Globus pallidus (tissue), 1 donor: ENCODE data around the gene DHRS3.

ENCODE experiments used
- DNase-seq: peaks from one replicate; pipeline ENCODE4 v3.0.0-alpha.2; 2015; ENCODE audit warnings: low spot score

Gene DHRS3

GRCh38 chr1:12615865-12616708, 1.9 kb downstream of the DHRS3 start:
- DNase-seq, result no peak

DNA sequence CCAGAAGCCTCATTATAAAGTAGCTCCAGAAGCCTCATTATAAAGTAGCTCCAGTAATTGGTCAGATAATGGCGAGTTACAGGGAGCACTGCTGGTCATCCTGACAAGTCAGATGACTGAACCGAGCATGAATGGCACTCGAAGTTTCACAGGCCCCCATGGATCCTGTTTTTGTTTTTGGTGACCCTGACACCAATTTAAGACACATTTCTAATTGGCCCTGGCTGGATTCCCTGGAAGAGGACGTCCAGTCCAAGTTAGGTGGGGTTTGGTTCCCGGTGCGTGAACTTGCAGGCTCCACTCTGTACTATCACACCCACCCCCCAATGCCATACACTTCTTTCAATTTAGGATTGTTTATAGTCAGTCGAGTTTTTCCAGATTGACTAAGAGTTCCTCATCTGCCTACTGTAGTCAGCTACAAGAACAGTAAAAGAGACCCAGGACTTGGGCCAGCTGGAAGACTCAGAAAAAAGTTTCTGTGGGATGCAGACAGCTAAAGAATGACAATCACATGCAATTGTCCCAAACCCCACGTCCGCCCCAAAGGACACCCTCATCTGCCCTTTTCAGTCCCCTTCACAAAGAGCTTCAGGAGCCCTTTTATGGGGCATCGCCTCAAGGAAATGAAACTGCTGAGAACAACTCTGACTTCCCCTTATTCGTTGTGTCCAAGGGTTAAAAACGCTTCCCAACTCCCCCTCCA, 2.7 kb downstream of the DHRS3 start:
- DNase-seq, result peak; percentile 51

- no peak for DNase-seq
Measured at GRCh38 chr1:12614402-12615158, 3.4 kb downstream of the DHRS3 start.

DNA sequence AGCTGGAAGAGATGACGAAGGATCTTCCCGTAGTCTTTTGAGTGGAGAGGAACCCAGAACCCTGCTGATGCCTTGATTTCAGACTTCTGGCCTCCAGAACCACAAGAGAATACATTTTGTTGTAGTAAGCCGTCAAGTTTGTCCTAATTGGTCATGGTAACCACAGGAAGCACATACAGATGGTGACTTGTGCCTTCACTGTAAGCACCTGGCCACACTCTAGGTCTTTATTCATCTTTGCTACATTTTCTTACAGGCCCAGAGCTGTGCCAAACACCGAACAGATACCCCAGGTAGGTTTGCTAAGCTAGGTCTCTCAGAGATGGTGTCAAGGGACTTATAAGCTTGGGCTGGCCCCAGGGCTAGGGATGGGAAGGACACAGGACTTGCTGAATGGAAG, 4.8 kb downstream of the DHRS3 start:
- no peak for DNase-seq

DNA sequence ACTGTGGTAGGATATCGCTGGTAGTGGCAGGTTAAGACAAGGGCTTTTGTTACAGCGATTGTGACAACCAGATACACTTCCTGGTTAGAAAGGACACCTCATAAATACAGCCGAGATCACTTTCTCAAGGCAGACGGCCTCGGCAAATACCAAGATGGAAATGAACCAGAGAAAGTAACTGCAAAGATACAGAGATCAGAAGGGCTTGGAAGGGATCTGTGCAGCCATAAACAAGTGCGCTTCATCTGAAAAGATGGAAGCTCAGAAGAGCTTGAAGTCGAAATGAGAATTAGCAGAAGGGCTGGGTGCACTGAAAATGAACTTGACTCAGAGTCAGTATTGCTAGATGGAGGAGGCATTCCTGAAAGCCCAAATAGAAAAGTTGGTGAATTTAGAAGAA, 7.1 kb downstream of the DHRS3 start:
- DNase-seq, result no peak

DNA sequence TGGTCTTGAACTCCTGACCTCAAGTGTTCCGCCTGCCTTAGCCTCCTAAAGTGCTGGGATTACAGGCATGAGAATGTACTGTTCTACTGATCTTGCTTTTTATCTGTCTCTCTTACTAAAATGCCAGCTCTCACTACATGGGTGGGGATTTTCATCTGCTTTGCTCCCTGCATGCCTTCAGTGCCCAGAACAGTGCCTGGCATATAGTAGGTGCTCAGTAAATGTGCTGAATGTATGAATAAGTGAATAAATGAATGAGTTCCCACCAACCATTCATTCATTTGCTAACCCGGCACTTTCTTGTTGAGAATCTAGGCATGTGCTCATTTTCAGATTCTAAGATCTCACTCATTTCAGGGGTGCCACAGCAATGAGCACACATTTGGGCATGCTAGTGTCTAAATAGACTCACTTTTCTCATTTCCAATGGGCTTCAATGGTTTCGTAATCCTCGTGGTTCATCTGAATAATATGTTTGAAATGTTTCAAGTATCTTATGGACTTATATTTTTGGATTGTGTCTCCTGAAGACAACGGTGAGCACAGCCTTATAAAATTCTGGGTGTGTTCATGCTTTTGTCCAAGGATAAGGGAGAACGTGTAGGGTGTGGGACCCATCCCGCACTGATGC, 7.6 kb downstream of the DHRS3 start:
- DNase-seq, result no peak

- no peak for DNase-seq
Measured at GRCh38 chr1:12609469-12610003, 8.5 kb downstream of the DHRS3 start.

DNA sequence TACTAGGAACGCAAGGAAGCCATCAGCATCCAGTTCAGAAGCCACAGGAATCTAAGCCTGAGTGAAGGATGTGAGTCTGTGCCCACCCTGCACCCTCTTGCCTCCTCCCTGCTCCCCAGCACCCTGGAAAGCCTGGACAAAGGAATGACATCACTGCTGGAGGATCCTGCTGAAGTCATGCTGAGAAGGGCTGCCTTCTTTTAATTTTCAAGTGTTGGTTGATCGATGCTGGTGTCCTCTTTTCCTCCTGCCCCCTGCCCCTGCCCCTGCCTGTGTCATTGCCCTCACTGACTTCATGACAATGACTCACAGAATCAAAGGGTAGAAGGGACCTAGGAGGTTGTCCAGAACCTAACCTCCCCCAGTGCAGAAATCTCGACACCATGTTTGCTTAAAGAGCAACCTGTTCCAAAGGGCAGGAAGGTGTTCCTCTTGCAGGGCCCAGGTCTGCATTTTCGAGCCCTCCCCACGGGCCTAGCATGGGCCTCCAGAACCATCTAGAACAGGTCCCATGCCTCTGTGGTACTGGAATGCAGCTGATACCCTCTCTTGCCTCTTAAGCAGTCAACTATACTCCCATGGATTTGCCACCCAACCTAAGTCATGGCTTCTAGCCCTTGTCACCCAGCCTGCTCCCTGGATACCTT, 9.6 kb downstream of the DHRS3 start:
- no peak for DNase-seq

DNA sequence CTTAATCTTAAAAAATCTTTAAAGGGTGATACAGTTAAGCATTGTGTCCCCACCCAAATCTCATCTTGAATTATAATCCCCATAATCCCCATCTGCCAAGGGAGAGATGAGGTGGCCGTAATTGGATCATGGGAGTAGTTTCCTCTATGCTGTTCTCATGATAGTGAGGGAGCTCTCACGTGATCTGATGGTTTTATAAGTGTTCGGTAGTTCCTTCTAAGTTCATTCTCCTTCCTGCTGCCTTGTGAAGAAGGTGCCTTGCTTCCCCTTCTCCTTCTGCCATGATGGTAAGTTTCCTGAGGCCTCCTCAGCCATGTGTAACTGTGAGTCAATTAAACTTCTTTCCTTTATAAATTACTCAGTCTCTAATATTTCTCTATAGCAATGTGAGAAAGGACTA, 10.7 kb downstream of the DHRS3 start:
- no peak for DNase-seq

DNA sequence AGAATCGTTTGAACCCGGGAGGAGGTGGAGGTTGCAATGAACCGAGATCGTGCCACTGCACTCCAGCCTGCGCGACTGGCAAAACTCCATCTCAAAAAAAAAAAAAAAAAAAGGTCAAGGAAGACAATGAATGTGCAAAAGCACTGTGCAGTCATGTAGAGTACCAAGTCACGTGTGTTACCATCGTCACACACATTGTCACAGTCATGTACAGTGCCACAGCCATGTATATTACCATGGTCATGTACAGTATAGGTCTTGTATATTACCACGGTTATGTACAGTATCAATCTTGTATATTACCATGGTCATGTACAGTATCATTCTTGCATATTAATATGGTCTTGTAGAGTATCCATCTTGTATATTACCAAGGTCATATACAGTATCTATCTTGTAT, 13.0 kb downstream of the DHRS3 start:
- no peak for DNase-seq

DNA sequence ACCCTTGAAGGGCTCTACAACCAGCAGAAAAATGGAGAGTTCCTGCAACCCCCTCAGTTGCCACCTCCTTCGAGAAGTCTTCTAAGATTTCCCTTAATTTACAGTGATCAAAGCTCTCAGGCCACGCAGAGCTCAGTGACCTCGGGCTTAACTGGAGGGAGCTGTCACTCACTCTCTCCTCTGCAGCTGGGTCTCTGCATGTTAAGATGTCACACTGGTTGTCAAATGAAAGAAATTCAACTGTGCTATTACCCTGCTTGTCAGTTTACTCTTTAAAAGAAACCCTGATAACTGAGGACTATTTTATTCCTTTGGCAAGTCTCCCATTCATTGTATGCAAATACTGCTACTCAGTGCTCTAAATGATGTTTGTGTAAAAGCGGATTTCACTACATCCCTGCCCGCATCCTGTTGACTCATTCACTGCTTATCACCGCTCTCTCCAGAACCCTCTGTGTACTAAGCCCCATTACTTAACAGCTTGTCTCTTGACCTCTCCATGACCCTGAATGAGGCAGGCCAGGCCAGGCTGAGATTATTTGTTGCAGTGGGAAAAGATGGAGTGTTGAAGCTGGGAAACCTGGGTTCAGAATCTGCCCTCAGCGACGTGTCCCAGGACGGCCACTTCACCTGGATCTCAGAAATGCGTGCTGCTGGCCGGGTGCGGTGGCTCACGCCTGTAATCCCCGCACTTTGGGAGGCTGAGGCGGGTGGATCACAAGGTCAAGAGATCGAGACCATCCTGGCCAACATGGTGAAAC, 13.7 kb downstream of the DHRS3 start:
- DNase-seq, result no peak

GRCh38 chr1:12603224-12603623, 14.8 kb downstream of the DHRS3 start:
- DNase-seq, result no peak

DNA sequence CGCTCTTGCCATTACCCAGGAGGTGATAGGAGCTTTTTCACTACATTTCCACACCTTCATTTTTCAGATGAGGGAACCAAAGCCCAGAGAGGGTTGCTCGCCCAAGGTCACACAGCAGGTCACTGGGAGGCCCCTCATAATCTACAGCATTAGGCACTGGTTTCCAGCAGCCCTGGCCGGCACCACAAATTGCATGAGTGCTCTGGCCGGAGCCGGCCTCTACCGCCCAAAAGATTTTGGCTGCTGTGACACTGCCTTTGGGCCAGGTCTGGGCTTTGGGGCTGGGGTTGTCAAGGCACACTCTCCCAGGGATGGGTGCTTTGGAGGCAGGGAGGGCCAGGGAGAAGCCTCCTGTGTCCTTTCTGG, 15.4 kb downstream of the DHRS3 start:
- DNase-seq, result no peak

GRCh38 chr1:12601700-12602658, 16.0 kb downstream of the DHRS3 start:
- DNase-seq, result no peak

DNA sequence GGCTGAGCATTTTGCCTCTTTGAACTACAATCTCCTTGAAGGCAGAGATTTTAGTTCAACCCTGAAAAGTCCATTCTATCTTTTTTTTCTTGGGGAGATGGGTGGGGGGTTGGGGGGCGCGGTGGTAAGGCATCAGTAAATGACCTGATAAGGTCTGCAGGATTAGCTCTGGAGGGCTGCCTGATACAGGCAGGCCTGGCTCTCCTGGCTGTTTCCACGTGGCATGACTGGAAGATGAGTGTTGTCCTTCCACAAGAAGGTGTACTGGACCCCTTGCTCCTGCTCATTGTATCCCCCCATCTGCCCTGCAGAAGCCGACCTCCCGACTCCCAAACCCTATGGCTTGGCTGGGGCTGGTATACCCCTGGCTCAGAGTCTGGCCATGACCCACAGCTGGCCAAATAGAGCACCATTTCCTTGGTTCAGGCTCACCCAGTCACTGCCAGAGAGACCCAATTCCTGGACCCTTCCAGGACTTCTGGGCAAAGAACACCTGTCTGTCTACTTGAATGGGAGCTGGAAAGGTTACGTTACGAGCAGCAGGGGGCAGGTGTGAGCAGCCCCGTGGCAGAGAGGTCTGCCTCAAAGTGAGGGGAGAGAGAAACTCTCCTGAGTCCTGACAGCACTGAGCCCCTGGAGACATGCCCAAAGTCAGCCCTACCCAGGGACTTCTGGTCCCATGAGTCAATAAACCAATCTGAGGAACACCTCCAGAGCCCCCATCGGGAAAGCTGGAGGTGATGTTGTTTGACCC, 17.0 kb downstream of the DHRS3 start:
- DNase-seq, result no peak

DNA sequence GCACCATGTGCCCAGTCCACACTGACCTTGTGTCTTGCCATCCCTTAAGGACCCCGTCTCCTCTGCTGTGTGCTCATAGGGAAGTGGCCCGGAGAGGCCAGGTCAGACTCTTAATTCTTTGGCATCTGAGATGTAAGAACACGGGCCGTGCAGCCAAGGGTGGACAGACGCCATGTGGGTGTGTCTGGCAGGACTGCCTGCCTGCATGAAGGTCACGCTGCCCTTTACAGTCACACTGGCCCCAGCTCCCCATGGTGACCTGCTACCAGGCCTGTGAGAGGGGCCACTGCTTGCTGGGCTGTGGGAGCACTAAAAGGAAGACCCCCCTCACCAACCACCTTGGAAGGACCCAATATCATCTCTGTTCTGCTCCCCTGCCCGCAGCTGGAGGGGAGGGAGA, 17.7 kb downstream of the DHRS3 start:
- DNase-seq, result no peak

GRCh38 chr1:12599657-12600056, 18.4 kb downstream of the DHRS3 start:
- no peak for DNase-seq

DNA sequence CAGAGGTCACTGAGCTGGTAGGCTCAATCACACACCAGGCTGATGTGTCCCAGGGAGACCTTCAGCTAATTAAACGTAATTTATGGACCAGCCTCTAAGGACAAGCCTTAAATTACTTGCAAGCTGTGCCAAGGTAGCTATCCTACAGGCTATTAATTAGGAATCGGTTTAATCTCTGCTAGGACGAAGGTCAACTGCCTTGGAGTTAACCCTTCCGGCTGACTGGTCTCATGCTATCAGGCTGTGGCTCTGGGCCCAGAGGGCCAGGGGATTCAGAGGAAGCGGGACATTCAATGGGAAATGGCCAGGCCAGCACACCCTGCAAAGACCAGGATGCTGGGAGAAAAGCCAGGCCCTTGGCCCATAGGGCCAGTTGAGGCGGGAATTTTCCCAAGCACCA, 19.0 kb downstream of the DHRS3 start:
- DNase-seq, result no peak

DNA sequence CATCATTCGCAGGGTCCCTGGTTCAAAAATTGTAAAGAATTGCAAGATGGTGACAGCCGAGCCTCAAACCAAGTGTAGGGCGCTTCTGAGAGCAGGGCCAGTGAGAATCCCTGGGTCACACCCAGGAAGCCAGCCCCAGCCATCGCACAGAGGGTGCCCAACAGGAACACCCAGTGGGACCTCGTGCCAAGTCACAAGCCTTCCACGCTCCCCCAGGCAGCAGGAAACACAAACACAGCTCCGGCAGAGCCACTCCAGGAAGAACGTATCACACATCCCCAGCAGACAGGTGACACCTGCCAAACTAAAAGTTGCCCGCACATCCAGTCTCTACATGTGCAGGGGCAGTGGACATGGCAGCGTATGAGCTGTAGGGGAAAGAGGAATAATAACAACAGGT, 20.2 kb downstream of the DHRS3 start:
- no peak for DNase-seq
